ENCODE results near the gene POM121L2. TPM values are rescaled to one million over a fixed set of nuclear protein-coding genes. Genes with fewer than 3 reads are reported as not detected.

POM121L2 gene
- total RNA-seq, 1 experiment from 2014 or later = not detected

- ChIA-PET RAD21 (ENCODE audit: low non-redundant PET in 1 of 2, low total read pairs in 2 of 2, uncharacterized antibody in 2 of 2, unreplicated experiment in 2 of 2) (no interaction called here), CTCF (interaction anchor here (1.0 kb wide), 1 partner anchor 37 kb away, joined by 3 read pairs; no protein-coding TSS in a partner anchor), POLR2A (interaction anchor here (1.5 kb wide), 1 partner anchor 38 kb away, joined by 5 read pairs; no protein-coding TSS in a partner anchor)
- Histone ChIP-seq H4K20me1 (ENCODE audit: insufficient read depth) (no peaks in the 10 kb centered on the region), H3K9me2 (ENCODE audit: insufficient read depth) (no peaks in the 10 kb centered on the region), H2AFZ (ENCODE audit: low read depth, low read length, poor library complexity, severe bottlenecking) (peak overlapping the region; percentile 91), H3K4me2 (ENCODE audit: low read length) (peak overlapping the region; percentile 84), H3K9me3 (ENCODE audit: control insufficient read depth in 1 of 2, insufficient read depth in 1 of 2, low read depth in 1 of 2, low read length in 2 of 2) (no peaks in the 10 kb centered on the region), H3K79me2 (ENCODE audit: insufficient read depth, low read length) (no peaks in the 10 kb centered on the region), H3K4me3 (replicated peaks in 1 of 2; ENCODE audit: low read depth in 1 of 2, low read length in 2 of 2) (peak overlapping the region; percentile 47 to 58), H3K36me3 (ENCODE audit: control insufficient read depth in 1 of 2, insufficient read depth in 2 of 2, low read length in 2 of 2) (no peaks in the 10 kb centered on the region), H3K27me3 (ENCODE audit: insufficient read depth, low read length) (no peaks in the 10 kb centered on the region), H3K9ac (ENCODE audit: low read length) (peak overlapping the region; percentile 43), H3K4me1 (ENCODE audit: control insufficient read depth in 1 of 2, insufficient read depth in 2 of 2, low read length in 2 of 2) (peaks cover 10 to 19% of the 10 kb centered on the region in 2 experiments; a peak in 3 of 4 replicates), H3K27ac (ENCODE audit: low read depth, low read length) (peak overlapping the region; percentile 34; the same call in 1 of the 2 replicates)
- no peak for TF ChIP-seq ELF1 (IDR thresholded peaks at IDR 0.05; ENCODE audit: borderline replicate concordance, low read depth)
- no peak for TF ChIP-seq POLR2A (IDR thresholded peaks at IDR 0.05; ENCODE audit: borderline replicate concordance, extremely low read depth, insufficient read depth, insufficient read length)
- no peak for TF ChIP-seq ZFX (IDR thresholded peaks at IDR 0.05)
- TF ChIP-seq, protein P1, sequence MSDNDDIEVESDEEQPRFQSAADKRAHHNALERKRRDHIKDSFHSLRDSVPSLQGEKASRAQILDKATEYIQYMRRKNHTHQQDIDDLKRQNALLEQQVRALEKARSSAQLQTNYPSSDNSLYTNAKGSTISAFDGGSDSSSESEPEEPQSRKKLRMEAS (IDR thresholded peaks at IDR 0.05) = no peak
- no peak for TF ChIP-seq CBX3 (IDR thresholded peaks at IDR 0.05; ENCODE audit: low read depth)
- TF ChIP-seq, protein P2, sequence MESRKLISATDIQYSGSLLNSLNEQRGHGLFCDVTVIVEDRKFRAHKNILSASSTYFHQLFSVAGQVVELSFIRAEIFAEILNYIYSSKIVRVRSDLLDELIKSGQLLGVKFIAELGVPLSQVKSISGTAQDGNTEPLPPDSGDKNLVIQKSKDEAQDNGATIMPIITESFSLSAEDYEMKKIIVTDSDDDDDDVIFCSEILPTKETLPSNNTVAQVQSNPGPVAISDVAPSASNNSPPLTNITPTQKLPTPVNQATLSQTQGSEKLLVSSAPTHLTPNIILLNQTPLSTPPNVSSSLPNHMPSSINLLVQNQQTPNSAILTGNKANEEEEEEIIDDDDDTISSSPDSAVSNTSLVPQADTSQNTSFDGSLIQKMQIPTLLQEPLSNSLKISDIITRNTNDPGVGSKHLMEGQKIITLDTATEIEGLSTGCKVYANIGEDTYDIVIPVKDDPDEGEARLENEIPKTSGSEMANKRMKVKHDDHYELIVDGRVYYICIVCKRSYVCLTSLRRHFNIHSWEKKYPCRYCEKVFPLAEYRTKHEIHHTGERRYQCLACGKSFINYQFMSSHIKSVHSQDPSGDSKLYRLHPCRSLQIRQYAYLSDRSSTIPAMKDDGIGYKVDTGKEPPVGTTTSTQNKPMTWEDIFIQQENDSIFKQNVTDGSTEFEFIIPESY (IDR thresholded peaks at IDR 0.05; ENCODE audit: extremely low read depth, insufficient replicate concordance, low read length) = no peak
- TF ChIP-seq RAD21 (IDR thresholded peaks at IDR 0.05; ENCODE audit: low read depth) = no peak
- TF ChIP-seq YY1 (IDR thresholded peaks at IDR 0.05; ENCODE audit: extremely low read depth, insufficient replicate concordance, low read depth, low read length) = no peak
- TF ChIP-seq EZH2 (IDR thresholded peaks at IDR 0.05) = no peak
- TF ChIP-seq SRF (IDR thresholded peaks at IDR 0.05; ENCODE audit: low read depth) = no peak
- no peak for DNase-seq (ENCODE audit: low read depth, low spot score)
- ATAC-seq = no peak
- intact Hi-C loops (cut with micrococcal nuclease) = loop anchor here (2.0 to 5.0 kb wide), 2 partner anchors 36 to 103 kb away; no protein-coding TSS in a partner anchor
- no TSS peak for BruUV-seq (replicated peaks)
Observed at GRCh38 chr6:27333642-27334040, 21.6 kb upstream of the POM121L2 start.
